ENCODE measurements around the gene NCOA5.
"Not testable (repeated sequence)": the region's sequence is repeated elsewhere in the genome, so short reads cannot be mapped to it uniquely, and the experiment has no call there.

NCOA5 gene

DNA sequence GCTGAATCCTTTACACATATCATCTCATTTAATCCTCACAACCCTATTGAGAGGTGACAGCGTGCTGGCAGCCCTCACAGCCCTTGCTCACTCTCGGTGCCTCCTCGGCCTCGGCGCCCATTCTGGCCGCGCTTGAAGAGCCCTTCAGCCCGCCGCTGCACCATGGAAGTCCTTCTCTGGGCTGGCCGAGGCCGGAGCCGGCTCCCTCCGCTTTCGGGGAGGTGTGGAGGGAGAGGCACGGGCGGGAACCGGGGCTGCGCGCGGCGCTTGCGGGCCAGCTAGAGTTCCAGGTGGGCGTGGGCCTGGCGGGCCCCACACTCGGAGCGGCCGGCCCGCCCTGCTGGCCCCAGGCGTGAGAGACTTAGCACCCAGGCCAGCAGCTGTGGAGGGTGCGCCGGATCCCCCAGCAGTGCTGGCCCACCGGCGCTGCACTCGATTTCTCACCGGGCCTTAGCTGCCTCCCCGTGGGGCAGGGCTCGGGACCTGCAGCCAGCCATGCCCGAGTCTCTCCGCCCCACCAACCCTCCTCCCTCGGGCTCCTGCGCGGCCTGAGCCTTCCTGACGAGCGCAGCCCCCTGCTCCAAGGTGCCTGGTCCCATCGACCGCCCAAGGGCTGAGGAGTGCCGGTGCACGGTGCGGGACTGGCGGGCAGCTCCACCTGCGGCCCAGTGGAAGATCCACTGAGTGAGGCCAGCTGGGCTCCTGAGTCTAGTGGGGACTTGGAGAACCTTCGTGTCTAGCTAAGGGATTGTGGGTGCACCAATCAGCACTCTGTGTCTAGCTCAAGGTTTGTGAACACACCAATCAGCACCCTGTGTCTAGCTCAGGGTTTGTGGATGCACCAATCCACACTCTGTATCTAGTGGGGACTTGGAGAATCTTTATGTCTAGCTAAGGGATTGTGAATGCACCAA, 2.1 kb upstream of the NCOA5 start:
- not testable (repeated sequence) for DNase-seq (ENCODE audit: low spot score)

DNA sequence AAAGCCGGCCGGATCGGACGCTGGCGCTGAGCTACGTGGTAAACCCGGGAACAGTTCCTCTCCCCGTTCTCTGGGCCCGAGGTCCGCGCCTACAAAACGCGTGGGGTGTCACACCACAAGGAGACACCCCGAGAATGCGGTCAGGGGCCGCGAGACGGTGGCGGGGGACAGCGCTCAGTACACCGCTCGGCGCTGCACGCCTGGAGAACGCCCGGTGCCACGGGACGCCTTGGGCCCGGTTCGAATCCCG, 670 bp downstream of the NCOA5 start:
- no peak for DNase-seq (ENCODE audit: low spot score)

DNA sequence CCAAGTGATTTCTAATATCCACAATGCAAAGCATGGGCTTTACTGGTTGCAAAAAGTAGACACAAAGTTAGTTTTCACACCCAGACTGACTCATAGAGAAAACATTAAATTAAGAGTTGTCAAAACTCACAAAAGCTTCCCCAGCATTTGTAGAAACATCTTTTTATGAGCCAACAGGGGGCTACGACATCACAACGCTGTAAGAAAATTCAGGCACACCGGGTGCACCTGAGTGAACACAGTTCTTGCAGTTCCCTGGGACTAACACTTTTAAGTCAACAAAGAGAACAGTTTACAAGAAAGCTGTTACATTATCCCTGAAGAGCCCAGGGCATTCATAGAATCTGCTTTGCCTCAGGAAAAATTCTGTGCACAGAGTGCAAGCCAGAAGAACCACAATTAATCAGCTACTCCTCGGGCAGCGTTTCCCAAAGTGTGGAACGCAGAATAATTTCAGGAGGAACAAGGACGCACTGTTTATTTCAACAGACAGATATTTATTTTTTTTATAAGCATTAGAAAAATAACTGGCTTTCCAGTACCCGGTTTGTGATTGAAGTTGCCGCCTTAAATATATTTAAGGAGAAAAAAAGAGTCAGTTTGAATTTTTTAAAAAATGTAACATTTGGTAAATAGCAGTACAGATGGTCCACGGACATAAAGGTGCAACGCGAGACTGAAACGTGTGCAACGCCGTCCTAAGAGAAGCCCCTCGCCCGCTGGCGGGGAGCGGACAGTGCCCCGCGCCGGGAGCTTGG, 1.2 kb downstream of the NCOA5 start:
- no peak for DNase-seq (ENCODE audit: low spot score)

GRCh38 chr20:46087161-46087560, 2.6 kb downstream of the NCOA5 start:
- no peak for DNase-seq (ENCODE audit: low spot score)

DNA sequence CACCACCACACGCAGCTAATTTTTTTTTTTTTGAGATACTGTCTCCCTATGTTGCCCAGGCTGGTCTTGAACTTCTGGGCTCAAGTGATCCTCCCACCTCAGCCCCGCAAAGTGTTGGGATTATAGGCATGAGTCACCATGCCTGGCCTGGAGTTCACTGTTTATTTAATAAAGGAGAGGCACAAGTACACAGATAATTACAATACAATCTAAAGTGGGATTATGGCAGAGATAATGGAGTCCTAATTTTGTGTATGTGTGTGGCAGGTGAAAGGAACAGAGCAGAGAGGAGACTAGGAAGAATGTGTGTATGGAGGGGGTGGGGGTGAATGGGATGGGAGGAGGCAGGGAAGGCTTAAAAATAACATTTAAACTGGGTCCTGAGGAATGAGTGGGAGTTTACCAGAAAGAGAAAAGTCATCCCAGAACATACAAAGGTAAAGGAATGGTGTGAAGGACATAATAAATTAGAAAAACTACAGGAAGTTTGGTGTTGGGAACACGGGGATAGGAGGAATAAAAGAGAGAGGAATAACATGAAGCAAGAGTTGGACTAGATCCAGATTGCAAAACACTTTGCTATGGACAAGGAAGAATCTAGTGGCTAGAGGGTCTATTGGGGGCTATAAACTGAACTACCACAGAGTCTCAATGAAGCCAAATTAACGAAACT, 4.4 kb downstream of the NCOA5 start:
- DNase-seq (ENCODE audit: low spot score): no peak

- no peak for DNase-seq (ENCODE audit: low spot score)
Measured at GRCh38 chr20:46084805-46085178, 5.0 kb downstream of the NCOA5 start.

DNA sequence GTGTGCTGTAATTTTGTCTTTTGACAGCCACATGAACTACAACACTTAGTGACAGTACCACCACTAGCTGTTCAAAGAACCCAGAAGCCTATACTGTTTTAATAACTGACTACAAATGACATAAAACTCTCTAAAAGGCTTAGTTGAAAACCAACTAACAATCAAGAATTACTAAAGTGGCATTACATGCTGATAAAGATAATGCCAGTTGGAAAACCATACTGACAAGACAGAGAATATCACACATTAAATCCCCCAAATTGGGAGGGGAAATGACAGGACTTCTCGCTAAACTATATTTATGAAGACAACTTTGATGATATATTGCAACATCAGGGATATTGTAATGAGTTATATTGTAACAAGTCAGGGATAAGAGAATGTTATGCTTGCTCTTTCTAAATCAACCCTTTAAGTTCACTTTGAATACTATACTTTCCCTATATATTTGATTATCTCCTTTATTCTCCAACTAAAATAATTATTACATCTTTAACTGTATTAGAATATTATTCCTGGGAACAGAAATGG, 6.2 kb downstream of the NCOA5 start:
- DNase-seq (ENCODE audit: low spot score): no peak

DNA sequence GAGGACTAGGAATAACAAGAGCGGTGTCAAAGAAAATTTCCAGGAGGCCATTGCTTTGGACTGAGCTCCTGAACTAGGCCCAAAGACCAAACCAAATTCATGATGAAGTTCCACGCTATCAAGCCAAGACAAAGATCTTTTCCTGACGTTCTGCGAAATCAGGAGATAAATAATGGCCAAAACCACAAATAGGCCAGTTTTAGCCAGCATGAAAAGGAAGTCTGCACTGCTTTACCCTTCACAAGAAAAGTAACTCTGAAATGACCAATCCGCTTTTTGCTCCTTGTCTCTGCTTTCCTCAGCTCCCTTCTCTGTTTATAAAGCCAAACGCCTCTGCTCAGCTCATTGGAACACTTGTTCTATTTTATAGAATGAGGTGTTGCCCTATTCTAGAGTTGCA, 6.7 kb downstream of the NCOA5 start:
- no peak for DNase-seq (ENCODE audit: low spot score)

- DNase-seq (ENCODE audit: low spot score): no peak
Measured at GRCh38 chr20:46081074-46081473, 8.7 kb downstream of the NCOA5 start.

GRCh38 chr20:46078954-46079353, 10.8 kb downstream of the NCOA5 start:
- no peak for DNase-seq (ENCODE audit: low spot score)

DNA sequence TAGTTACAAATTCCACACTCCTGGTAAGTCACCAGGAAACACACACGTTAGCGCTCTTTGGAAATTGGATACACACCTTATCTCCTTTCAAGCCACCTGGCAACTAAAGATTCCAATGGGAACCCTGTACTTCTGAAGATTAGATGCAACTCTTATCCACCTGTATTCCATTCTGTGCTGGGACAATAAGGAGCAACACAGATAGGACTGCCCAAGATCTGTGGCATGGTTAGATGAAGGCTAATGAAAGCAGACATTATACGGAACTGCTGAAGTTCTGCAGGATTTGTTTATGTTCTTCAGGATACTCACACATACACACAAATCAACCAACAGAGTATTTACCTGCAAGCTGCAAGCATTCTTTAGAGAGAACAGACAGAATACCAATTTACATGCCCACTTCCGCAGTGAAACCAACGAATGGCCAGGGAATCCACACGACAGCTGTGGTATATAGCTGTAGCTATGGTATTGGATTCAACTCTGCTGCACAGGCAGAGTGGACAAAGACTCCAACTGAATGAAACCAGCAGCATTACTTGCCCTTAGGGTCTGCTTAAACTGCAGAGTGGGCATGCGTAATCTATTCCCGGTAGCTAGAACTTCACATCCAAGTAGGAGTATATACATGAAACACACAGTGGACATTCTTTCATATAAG, 12.0 kb downstream of the NCOA5 start:
- no peak for DNase-seq (ENCODE audit: low spot score)

- DNase-seq (ENCODE audit: low spot score): no peak
Measured at GRCh38 chr20:46076806-46077205, 13.0 kb downstream of the NCOA5 start.

GRCh38 chr20:46074006-46074405, 15.8 kb downstream of the NCOA5 start:
- no peak for DNase-seq (ENCODE audit: low spot score)

- no peak for DNase-seq (ENCODE audit: low spot score)
Measured at GRCh38 chr20:46073443-46073842, 16.3 kb downstream of the NCOA5 start.

DNA sequence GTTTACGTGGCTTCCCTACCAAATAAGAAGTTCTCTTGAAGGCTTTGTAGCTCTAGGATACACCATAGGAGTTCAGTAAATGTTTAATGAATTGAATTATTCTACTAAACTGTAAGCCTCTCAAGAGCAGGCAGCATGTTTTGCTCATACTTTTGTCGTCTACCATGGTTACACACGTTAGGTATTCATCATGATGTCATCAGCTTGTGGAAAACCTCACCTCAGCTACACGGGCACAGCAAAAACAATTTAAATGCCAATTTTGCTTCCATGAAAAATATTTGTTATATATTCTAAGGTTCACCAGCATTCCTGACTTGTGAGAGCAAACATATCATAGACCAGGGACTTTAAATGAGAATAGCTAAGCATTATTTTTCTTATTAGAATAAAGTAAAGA, 16.7 kb downstream of the NCOA5 start:
- DNase-seq (ENCODE audit: low spot score): no peak

DNA sequence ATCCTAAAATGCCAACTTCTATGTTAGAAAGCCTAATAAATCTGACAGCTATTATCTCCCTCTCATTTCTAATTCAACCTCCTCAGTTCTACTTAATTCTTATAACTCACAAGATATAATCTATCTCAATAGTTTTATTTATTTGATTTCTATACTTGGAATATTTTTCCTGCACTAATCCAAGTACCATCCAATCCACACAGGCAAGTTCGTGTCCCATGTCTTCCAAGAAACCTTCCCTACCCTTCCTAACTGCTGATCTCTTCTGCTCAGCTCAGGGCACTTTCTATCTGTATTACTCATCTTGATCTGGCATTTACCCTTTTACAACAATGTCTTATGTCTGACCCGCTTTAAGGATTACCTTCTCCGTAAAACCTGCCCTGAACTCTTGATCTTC, 18.2 kb downstream of the NCOA5 start:
- no peak for DNase-seq (ENCODE audit: low spot score)

DNA sequence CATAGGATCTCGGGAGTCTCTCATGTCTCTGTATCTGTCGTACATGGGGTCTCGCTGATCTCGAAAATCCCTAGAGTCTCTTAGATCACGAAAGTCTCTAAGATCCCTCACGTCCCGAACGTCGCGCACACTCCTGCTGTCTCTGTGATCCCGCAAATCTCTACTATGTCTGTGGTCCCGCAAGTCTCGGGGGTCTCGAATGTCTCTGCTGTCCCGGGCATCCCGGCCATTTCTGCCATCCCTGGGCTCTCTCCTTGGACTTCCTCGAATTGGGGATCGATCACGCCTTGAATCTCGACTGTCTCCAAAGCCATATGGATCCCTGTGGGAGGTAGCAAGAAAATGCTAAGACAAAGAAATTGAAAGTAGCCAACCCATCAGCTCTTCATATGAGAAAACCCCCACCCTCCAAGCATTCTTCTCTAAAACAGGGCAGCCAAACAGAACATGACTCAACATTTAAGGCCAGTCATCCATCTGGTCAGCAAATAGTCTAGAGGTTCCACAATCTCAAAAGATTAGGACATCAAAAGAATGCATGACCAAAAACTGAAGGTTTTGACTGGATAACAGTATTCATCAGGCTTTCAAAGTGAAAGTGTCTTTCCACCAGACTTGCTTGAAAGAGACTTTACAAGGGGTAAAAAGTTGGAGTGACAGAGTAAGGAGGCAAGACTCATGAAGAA, 19.4 kb downstream of the NCOA5 start:
- no peak for DNase-seq (ENCODE audit: low spot score)

DNA sequence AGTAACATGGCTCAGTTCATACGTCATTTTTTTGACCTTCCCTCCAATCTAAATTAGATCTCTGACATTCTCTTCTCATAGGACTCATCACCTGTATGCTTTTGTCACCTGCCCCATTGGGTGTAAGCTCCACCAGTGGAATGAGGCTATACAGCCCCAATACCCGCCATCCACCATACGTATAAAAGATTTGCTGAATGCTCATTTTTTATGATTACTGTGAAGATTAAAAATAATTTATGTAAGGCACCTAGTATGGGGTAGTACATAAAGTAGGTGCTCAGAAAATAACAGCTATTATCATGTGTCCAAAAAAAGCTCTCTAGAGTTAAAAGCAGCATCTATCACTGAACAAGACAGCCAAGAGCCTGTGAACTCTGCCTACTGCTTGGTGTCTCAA, 24.1 kb downstream of the NCOA5 start:
- DNase-seq (ENCODE audit: low spot score): no peak

DNA sequence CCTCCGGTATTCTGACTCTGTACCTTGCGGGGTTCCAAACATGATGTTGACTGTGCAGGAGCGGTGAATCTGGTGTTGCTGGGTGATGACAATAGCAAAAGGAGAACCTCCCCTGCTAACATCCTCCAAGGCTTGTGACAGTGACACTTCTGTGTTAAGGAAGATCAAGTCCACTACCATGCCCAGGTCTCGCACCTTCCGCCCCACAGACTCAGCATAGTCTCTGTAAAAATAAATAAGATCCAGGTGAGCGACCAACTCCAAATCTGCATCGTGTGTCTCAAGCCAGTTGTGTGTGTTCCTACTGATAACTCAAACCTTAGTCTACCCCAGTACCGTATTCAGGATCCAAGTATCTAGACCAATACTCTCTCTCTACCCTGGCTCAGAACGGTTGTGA, 24.8 kb downstream of the NCOA5 start:
- no peak for DNase-seq (ENCODE audit: low spot score)

DNA sequence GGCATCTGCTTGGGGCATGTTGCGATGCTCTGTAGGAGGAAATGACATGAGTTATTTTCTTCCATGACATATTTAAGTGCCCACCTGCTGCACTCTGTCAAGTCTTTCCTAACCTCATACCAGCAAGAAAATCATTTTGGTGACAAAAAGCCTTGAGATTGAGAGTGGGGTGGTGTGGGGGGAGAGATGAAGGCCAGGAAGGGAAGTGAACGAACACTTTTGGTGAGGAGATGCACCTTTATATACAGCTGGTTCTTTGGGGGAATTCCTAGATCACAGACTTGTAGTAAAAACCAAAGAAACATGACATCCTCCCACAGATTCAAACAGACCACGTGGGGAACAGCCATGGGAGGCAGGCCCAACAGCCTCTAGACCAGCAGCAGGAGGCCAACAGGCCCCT, 26.1 kb downstream of the NCOA5 start:
- no peak for DNase-seq (ENCODE audit: low spot score)

DNA sequence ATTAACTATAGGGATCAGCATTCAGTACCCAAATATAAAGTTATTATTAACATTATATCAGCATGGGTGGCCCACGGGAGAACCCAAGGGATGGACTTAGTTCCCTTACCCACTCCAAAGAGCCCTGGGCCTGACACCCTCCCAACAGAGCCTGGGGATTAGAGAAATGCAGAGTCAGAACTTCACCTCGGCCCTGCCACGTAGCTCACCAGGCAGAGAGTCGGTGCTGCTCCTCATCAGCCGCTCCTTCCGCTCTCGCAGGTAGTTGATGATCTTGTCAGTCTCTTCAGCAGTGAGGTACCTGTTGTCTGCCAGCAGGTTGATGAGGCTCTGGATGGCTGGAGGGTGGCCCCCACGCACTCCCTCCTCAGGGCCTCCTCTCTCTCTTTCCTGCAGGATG, 26.6 kb downstream of the NCOA5 start:
- no peak for DNase-seq (ENCODE audit: low spot score)

GRCh38 chr20:46062621-46063020, 27.1 kb downstream of the NCOA5 start:
- DNase-seq (ENCODE audit: low spot score): no peak
